Measurements from ENCODE around the gene GPR162.

The GPR162 gene

GRCh38 chr12:6823182-6824084, 1.8 kb downstream of the GPR162 start:
- DNase-seq, result no peak

- no peak for DNase-seq
Measured at GRCh38 chr12:6824085-6824775, 2.6 kb downstream of the GPR162 start.

- DNase-seq, result no peak
Measured at GRCh38 chr12:6824901-6825381, 3.3 kb downstream of the GPR162 start.

GRCh38 chr12:6825398-6826124, 3.9 kb downstream of the GPR162 start:
- DNase-seq, result peak; percentile 85

DNA sequence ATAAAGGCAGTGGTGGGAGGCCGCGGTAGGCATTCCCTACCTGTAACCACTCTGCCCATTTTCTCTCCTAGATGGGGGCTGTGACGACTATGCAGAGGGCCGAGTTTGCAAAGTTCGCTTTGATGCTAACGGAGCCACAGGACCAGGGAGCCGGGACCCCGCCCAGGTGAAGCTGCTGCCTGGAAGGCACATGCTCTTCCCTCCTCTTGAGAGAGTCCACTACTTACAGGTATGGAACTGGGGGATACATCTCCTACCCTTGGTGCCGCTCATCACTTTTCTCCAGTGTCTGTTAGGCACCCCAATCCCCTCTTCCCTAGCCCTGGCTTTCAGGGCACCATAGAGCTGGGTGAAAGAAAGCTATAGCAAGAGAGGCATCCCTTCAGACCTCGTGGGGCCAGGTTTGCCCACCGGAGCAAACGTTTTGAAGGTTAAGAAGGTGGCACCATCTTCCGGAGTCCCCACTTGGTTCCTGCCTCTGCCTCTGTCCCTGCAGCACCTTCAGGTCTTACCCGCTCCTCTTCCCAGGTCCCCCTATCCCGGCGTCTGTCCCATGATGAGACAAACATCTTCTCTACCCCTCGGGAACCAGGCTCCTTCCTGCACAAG, 4.6 kb downstream of the GPR162 start:
- DNase-seq, result no peak

DNA sequence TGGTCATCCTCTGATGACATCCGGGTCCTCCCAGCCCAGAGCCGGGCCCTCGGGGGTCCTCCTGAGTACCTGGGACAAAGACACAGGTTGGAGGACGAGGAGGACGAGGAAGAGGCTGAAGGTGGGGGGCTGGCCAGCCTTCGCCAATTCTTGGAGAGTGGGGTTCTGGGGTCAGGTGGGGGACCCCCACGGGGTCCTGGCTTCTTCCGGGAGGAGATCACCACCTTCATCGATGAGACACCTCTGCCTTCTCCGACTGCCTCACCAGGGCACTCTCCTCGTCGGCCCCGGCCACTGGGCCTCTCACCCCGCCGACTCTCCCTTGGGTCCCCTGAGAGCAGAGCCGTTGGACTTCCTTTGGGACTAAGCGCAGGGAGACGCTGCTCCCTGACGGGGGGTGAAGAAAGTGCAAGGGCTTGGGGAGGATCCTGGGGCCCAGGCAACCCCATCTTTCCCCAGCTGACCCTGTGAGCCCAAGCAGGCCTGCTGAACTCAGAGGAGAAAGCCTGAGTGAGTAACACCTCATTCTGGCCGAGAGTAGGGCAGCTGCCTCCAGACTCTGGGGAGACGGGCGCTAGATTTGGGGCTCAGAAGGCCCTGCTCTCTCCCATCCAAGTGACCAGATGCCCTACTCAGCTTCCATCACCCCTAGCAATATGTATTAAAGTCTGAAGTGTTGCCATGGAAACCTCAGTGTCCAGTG, 5.3 kb downstream of the GPR162 start:
- DNase-seq, result no peak

DNA sequence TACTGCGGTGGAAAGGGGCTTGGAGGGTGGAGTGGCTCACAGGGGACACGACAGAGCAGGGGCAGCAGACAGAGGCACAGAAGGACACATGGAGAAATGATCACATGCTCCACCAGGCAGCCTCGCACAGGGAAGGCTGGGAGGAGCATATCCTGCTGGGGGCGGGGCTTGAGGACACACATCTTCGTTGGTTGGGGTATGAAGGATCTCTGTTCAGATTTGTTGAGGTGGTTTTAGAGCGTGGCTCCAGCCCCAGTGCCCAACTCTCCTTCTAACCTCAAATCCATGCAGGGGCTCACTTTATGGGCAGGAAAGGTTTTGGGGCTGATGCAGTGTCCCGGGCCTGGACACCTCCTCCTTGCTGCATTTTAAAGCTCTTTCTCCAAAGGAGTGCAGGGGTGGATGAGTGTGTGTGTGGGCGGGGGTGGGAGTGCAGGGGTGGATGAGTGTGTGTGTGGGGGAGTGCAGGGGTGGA, 5.9 kb downstream of the GPR162 start:
- DNase-seq, result peak; percentile 65

DNA sequence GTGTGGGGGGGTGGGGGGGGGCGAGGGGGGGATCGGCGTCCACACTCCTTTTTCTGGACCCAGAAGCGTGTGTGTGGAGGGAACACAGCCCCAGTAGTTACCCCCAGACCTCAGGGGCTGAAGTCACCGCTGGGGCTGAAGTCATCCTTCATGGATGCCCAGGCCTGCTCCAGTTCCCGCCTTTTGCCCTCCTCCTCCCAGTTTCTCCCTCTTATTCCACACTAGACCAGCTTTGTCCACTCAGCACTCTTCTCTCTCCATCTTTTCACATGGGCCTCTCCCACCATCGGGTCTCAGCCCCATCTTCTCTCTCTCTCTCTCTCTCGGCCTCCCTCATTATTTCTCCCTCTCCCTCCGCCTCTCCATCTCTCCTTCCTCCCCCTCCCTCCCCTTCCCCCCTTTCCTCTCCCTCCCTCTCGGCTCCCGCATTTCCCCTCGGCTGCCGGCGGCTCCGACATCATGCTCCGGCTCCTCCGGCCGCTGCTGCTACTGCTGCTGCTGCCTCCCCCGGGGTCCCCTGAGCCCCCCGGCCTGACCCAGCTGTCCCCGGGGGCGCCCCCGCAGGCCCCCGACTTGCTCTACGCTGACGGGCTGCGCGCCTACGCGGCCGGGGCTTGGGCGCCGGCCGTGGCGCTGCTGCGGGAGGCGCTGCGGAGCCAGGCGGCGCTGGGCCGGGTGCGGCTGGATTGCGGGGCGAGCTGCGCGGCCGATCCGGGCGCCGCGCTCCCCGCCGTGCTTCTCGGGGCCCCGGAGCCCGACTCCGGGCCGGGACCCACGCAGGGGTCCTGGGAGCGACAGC, 6.6 kb downstream of the GPR162 start, which contains the start of gene P3H3:
TSS of gene P3H3 (plus strand) at position 426 of the 799 bp plus-strand sequence. CDS start at position 460, 34 bp downstream.
- no peak for DNase-seq

GRCh38 chr12:6828781-6829535, 7.3 kb downstream of the GPR162 start:
- DNase-seq, result peak; percentile 26

DNA sequence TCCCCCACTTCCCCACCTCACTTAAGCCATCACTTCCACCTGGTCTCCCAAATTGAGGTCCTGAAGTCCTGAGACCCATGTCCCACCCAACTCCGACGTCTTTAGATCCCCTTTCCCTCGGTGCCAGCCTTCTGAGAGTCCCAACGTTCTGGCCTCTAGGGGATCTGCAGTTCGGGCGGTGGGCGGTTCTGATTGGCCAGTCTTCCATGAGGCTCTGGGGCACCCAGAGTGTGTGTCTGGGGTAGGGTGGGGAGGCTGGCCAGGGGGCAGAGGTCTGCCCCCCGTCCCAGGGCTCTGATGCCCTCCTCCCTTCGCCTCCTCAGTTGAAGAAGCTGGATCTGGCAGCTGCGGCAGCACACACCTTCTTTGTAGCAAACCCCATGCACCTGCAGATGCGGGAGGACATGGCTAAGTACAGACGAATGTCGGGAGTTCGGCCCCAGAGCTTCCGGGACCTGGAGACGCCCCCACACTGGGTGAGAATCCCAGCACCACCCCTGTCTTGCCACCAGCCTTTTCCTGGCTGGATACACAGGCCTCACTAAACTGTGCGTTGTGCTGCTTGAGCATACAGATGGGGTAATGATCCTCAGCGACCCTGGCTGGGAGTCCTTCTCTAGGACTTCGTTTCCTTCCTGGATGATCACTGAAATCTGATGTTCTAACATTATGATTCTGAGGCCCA, 8.1 kb downstream of the GPR162 start:
- DNase-seq, result peak; percentile 22

GRCh38 chr12:6830286-6830890, 8.8 kb downstream of the GPR162 start:
- no peak for DNase-seq

GRCh38 chr12:6830999-6831398, 9.4 kb downstream of the GPR162 start:
- DNase-seq, result no peak

DNA sequence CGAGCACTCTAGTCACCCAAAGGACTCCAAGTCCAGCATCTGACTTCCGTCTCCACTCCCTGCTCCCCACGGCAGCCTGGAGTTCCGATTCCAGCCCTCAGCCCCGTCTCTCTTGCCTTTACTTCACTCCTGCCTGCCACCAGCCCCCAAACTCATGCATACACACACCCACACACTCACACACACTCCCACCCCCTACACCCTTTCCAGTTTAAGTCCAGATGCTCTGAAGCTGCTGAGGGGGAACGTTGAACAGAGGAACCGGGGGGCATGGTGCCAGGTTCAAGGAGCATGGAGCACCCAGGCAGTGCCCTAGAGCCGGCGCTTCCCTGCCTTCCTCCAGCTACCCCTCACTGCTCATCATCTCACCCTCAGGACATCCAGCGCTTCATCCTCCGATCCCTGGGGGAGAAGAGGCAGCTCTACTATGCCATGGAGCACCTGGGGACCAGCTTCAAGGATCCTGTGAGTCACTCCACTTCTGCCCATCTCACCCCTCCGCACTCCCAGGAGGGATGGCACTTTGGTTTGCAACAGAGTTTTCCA, 9.9 kb downstream of the GPR162 start:
- DNase-seq, result no peak

- DNase-seq, result no peak
Measured at GRCh38 chr12:6832125-6832524, 10.5 kb downstream of the GPR162 start.

DNA sequence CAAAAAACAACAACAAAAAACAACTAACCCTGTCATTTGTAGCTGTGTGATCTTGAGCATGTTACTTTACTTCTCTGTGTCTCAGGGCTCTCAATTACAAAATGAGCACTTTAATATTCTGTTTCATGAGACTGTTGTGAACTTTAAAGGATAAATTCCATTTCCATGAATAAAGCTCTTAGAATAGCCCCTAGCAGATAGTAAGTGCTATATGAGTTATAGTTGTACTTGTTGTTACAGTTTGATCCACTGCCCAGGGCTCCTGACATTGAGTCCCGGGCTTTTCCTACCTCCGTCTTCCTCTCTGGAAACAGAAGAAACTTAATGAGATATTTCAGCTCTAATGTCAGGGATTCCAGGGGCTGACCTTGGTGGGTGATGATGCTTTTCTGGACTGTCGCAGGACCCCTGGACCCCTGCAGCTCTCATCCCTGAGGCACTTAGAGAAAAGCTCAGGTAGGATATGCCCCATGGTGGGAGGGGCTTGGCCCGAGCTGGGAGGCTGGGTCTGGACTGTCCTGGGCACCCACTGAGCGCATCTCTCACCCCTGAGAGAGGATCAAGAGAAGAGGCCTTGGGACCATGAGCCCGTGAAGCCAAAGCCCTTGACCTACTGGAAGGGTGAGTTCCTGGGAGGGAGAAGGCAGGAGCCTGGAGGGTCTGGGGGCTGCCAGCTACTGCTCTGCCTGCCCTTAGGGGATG, 11.7 kb downstream of the GPR162 start:
- no peak for DNase-seq

- DNase-seq, result no peak
Measured at GRCh38 chr12:6834254-6834653, 12.6 kb downstream of the GPR162 start.

DNA sequence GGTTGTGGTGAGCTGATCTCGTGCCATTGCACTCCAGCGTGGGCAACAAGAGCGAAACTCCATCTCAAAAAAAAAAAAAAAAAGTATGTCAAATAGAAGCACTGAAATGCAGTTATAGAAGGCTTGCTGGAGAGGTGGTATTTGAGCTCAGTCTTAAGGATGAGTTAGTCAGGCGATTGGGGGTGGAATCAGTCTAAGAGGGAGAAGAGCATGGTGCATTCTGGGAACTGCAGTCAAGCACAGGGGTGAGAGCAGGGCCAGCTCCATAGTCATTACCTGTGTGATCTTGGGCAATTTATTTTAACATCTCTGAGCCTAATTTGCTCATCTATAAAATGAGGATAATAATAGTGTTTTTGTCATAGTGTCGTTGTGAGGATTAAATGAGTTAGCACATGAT, 13.3 kb downstream of the GPR162 start:
- no peak for DNase-seq

GRCh38 chr12:6836851-6837250, 15.2 kb downstream of the GPR162 start:
- no peak for DNase-seq

Measured in hematopoietic multipotent progenitor cell treated with erythropoietin and hydrocortisone succinate and interleukin-3 and kit ligand, for 6 days (in vitro differentiated cells).